ENCODE data around the gene IL17RE. TPM values are rescaled to one million over a fixed set of nuclear protein-coding genes. Genes with fewer than 3 reads are reported as not detected.

IL17RE gene
- total and polyA plus RNA-seq, 9 of the 15 experiments (the other 6 are each of a cell fraction or from before 2014, with no cell fraction given), result 0.32 to 1.9 (median 0.51) TPM; not detected in 4

- TF ChIP-seq CEBPG (CRISPR knock-in tag; IDR thresholded peaks at IDR 0.05), result no peak
- no peak for TF ChIP-seq CEBPG (tag; conservative IDR thresholded peaks at IDR 0.05 in 1 of 2, IDR thresholded peaks at IDR 0.05 in 1 of 2)
- TF ChIP-seq ZNF121 (CRISPR knock-in tag; conservative IDR thresholded peaks at IDR 0.05), result no peak
- no peak for TF ChIP-seq POLR2H (tag; IDR thresholded peaks at IDR 0.05; ENCODE audit: low read depth)
- no peak for TF ChIP-seq ZNF584 (CRISPR knock-in tag; IDR thresholded peaks at IDR 0.05; ENCODE audit: low read depth)
- peak; percentile 89 for TF ChIP-seq NFE2 (IDR thresholded peaks at IDR 0.05; ENCODE audit: low read depth)
- peak; percentile 85; the same call in 1 of the 2 replicates for TF ChIP-seq NBN (IDR thresholded peaks at IDR 0.05; ENCODE audit: low read depth)
- TF ChIP-seq THAP12 (CRISPR knock-in tag; IDR thresholded peaks at IDR 0.05), result no peak
- TF ChIP-seq ZNF445 (CRISPR knock-in tag; IDR thresholded peaks at IDR 0.05; ENCODE audit: low read depth), result no peak
- TF ChIP-seq CREM (IDR thresholded peaks at IDR 0.05; ENCODE audit: low read depth), result 0 out of 2 replicates have a peak, but pooled peaks have one; percentile 43
- no peak for TF ChIP-seq HNRNPUL1 (IDR thresholded peaks at IDR 0.05; ENCODE audit: low read length)
- no peak for TF ChIP-seq SNIP1 (IDR thresholded peaks at IDR 0.05; ENCODE audit: low read depth)
- TF ChIP-seq SAFB2 (IDR thresholded peaks at IDR 0.05; ENCODE audit: borderline replicate concordance, low read depth, low read length, severe bottlenecking), result no peak
- no peak for TF ChIP-seq SIRT6 (IDR thresholded peaks at IDR 0.05; ENCODE audit: low read depth, low read length)
- TF ChIP-seq ZNF592 (IDR thresholded peaks at IDR 0.05), result peak; percentile 46; the same call in 1 of the 2 replicates
- TF ChIP-seq FOXK1 (CRISPR knock-in tag; IDR thresholded peaks at IDR 0.05; ENCODE audit: borderline replicate concordance), result no peak
- no peak for TF ChIP-seq ZNF551 (CRISPR knock-in tag; IDR thresholded peaks at IDR 0.05)
- no peak for TF ChIP-seq BRF1 (IDR thresholded peaks at IDR 0.05; ENCODE audit: borderline replicate concordance, extremely low read depth, insufficient read length)
- TF ChIP-seq ZNF717 (CRISPR knock-in tag; IDR thresholded peaks at IDR 0.05), result no peak
- TF ChIP-seq ELF2 (CRISPR knock-in tag; IDR thresholded peaks at IDR 0.05), result no peak
- TF ChIP-seq ZNF347 (CRISPR knock-in tag; IDR thresholded peaks at IDR 0.05; ENCODE audit: low read depth), result no peak
- no peak for TF ChIP-seq ZNF174 (CRISPR knock-in tag; IDR thresholded peaks at IDR 0.05)
- no peak for TF ChIP-seq STAT5B (CRISPR knock-in tag; IDR thresholded peaks at IDR 0.05)
- TF ChIP-seq NFATC3 (IDR thresholded peaks at IDR 0.05), result no peak
Measured at GRCh38 chr3:9884555-9885165, 18.0 kb upstream of the IL17RE start (continued).

Data from K562 (cell line).